ENCODE measurements around the gene KATNAL1. TPM values are rescaled to one million over a fixed set of nuclear protein-coding genes. Genes with fewer than 3 reads are reported as not detected.

KATNAL1 gene
- total RNA-seq, 1 experiment from 2014 or later = 14.2 TPM

DNA sequence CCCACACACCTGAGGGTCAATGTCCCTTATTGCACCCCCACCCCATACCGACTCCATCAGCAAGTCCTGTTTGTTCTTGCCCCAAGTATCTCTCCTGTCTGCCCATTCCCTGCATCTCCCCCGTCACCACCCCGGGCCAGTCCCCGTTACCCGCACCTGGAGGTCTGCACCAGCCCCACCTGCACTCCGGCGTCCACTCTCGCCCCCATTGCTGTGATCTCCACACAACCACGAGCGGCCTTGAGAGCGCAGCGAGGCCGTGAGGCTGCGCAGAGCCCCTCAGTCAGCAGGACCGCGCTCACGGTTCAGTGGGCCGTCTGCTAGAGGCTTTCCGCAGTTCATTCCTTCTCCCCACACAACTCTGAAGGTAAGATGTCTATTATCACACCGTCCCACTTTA, 152.8 kb downstream of the KATNAL1 start:
- ChIA-PET POLR2A (no interaction called here), CTCF (no interaction called here)
- TF ChIP-seq TCF7 (CRISPR knock-in tag; IDR thresholded peaks at IDR 0.05; ENCODE audit: low read depth) = no peak
- TF ChIP-seq, protein P1, sequence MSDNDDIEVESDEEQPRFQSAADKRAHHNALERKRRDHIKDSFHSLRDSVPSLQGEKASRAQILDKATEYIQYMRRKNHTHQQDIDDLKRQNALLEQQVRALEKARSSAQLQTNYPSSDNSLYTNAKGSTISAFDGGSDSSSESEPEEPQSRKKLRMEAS (CRISPR knock-in tag; IDR thresholded peaks at IDR 0.05) = no peak
- no peak for TF ChIP-seq NR1H2 (CRISPR knock-in tag; IDR thresholded peaks at IDR 0.05)
- TF ChIP-seq SMAD4 (CRISPR knock-in tag; IDR thresholded peaks at IDR 0.05) = no peak
- TF ChIP-seq ESRRA (CRISPR knock-in tag; IDR thresholded peaks at IDR 0.05; ENCODE audit: borderline replicate concordance) = no peak
- no peak for TF ChIP-seq OVOL2 (CRISPR knock-in tag; IDR thresholded peaks at IDR 0.05; ENCODE audit: borderline replicate concordance)
- TF ChIP-seq ZNF671 (CRISPR knock-in tag; IDR thresholded peaks at IDR 0.05) = no peak
- TF ChIP-seq, protein P2, sequence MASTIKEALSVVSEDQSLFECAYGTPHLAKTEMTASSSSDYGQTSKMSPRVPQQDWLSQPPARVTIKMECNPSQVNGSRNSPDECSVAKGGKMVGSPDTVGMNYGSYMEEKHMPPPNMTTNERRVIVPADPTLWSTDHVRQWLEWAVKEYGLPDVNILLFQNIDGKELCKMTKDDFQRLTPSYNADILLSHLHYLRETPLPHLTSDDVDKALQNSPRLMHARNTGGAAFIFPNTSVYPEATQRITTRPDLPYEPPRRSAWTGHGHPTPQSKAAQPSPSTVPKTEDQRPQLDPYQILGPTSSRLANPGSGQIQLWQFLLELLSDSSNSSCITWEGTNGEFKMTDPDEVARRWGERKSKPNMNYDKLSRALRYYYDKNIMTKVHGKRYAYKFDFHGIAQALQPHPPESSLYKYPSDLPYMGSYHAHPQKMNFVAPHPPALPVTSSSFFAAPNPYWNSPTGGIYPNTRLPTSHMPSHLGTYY (CRISPR knock-in tag; IDR thresholded peaks at IDR 0.05) = no peak
- TF ChIP-seq ZNF232 (CRISPR knock-in tag; IDR thresholded peaks at IDR 0.05) = no peak
- TF ChIP-seq GRHL2 (CRISPR knock-in tag; IDR thresholded peaks at IDR 0.05; ENCODE audit: insufficient replicate concordance, severe bottlenecking) = no peak
- TF ChIP-seq, protein P3, sequence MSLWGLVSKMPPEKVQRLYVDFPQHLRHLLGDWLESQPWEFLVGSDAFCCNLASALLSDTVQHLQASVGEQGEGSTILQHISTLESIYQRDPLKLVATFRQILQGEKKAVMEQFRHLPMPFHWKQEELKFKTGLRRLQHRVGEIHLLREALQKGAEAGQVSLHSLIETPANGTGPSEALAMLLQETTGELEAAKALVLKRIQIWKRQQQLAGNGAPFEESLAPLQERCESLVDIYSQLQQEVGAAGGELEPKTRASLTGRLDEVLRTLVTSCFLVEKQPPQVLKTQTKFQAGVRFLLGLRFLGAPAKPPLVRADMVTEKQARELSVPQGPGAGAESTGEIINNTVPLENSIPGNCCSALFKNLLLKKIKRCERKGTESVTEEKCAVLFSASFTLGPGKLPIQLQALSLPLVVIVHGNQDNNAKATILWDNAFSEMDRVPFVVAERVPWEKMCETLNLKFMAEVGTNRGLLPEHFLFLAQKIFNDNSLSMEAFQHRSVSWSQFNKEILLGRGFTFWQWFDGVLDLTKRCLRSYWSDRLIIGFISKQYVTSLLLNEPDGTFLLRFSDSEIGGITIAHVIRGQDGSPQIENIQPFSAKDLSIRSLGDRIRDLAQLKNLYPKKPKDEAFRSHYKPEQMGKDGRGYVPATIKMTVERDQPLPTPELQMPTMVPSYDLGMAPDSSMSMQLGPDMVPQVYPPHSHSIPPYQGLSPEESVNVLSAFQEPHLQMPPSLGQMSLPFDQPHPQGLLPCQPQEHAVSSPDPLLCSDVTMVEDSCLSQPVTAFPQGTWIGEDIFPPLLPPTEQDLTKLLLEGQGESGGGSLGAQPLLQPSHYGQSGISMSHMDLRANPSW (CRISPR knock-in tag; conservative IDR thresholded peaks at IDR 0.05; ENCODE audit: low read depth) = no peak
- TF ChIP-seq, protein P4, sequence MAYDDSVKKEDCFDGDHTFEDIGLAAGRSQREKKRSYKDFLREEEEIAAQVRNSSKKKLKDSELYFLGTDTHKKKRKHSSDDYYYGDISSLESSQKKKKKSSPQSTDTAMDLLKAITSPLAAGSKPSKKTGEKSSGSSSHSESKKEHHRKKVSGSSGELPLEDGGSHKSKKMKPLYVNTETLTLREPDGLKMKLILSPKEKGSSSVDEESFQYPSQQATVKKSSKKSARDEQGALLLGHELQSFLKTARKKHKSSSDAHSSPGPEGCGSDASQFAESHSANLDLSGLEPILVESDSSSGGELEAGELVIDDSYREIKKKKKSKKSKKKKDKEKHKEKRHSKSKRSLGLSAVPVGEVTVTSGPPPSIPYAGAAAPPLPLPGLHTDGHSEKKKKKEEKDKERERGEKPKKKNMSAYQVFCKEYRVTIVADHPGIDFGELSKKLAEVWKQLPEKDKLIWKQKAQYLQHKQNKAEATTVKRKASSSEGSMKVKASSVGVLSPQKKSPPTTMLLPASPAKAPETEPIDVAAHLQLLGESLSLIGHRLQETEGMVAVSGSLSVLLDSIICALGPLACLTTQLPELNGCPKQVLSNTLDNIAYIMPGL (CRISPR knock-in tag; IDR thresholded peaks at IDR 0.05) = no peak
- TF ChIP-seq ZNF219 (CRISPR knock-in tag; IDR thresholded peaks at IDR 0.05; ENCODE audit: borderline replicate concordance) = no peak
- TF ChIP-seq, protein P5, sequence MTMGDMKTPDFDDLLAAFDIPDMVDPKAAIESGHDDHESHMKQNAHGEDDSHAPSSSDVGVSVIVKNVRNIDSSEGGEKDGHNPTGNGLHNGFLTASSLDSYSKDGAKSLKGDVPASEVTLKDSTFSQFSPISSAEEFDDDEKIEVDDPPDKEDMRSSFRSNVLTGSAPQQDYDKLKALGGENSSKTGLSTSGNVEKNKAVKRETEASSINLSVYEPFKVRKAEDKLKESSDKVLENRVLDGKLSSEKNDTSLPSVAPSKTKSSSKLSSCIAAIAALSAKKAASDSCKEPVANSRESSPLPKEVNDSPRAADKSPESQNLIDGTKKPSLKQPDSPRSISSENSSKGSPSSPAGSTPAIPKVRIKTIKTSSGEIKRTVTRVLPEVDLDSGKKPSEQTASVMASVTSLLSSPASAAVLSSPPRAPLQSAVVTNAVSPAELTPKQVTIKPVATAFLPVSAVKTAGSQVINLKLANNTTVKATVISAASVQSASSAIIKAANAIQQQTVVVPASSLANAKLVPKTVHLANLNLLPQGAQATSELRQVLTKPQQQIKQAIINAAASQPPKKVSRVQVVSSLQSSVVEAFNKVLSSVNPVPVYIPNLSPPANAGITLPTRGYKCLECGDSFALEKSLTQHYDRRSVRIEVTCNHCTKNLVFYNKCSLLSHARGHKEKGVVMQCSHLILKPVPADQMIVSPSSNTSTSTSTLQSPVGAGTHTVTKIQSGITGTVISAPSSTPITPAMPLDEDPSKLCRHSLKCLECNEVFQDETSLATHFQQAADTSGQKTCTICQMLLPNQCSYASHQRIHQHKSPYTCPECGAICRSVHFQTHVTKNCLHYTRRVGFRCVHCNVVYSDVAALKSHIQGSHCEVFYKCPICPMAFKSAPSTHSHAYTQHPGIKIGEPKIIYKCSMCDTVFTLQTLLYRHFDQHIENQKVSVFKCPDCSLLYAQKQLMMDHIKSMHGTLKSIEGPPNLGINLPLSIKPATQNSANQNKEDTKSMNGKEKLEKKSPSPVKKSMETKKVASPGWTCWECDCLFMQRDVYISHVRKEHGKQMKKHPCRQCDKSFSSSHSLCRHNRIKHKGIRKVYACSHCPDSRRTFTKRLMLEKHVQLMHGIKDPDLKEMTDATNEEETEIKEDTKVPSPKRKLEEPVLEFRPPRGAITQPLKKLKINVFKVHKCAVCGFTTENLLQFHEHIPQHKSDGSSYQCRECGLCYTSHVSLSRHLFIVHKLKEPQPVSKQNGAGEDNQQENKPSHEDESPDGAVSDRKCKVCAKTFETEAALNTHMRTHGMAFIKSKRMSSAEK (CRISPR knock-in tag; IDR thresholded peaks at IDR 0.05; ENCODE audit: borderline replicate concordance) = no peak
- no peak for TF ChIP-seq FOXK1 (CRISPR knock-in tag; IDR thresholded peaks at IDR 0.05)
- TF ChIP-seq KAT7 (CRISPR knock-in tag; IDR thresholded peaks at IDR 0.05; ENCODE audit: borderline replicate concordance) = no peak
- no peak for TF ChIP-seq CREB1 (CRISPR knock-in tag; IDR thresholded peaks at IDR 0.05)
- TF ChIP-seq ZNF121 (CRISPR knock-in tag; IDR thresholded peaks at IDR 0.05) = no peak

More for the DNA sequence above, 152.8 kb downstream of the KATNAL1 start:
- no peak overlapping the region for H3K27ac Mint-ChIP-seq
- peaks cover 9% of the 10 kb centered on the region for H3K36me3 Mint-ChIP-seq
- peaks cover 3% of the 10 kb centered on the region for H3K27me3 Mint-ChIP-seq (ENCODE audit: low read depth)
- no peak for DNase-seq (ENCODE audit: low spot score)
- peaks cover 25% of the 10 kb centered on the region for H3K4me1 Mint-ChIP-seq
- peaks cover 11% of the 10 kb centered on the region for H3K9me3 Mint-ChIP-seq
- ATAC-seq = no peak
- no peak overlapping the region for H3K4me3 Mint-ChIP-seq

Data from WTC11 (cell line).